HPDE6-E6E7 (cell line): ENCODE measurements around the gene FITM2.

Experiments
- DNase-seq: peaks from one replicate; pipeline ENCODE4 v3.0.0; 2011; ENCODE audit warnings: missing footprints; ENCODE audit errors: extremely low spot score

FITM2 gene

DNA sequence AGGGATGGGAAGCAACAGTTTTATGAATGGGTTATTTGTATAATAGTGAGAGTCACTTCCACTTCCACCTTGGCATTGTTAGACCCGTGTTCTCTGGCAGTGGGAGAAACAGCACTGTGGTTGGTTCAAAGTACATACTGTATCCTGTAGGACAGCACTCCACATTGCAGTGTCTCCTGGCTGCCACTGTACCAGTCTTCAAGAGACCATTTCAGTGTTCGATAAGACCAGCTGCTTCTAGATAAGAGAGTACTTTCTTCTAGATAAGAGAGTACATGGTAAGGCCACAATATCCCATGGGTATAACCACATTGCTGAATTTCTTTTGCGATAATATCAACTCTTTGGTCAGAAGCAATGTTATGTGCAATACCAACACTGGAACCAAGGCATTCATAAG lies 28.8 kb downstream of the FITM2 start:
- no peak for DNase-seq

DNA sequence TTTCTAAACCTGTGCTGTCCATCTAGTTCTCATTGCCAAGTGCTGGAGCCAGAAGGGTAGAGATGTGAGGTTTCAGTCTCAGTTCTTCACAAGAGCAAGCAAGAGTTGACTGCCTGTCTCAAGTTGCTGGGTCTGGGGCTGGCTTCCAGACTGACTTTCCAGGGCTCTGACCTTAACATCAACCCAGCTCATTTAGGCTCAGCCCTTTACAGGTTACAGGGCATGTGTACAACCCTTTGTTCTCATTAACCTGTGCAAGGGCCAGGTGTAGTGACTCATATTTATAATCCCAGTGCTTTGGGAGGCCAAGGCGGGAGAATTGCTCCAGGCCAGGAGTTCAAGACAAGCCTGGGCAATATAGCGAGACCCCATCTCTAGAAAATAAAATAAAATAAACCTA lies 30.6 kb downstream of the FITM2 start:
- no peak for DNase-seq

DNA sequence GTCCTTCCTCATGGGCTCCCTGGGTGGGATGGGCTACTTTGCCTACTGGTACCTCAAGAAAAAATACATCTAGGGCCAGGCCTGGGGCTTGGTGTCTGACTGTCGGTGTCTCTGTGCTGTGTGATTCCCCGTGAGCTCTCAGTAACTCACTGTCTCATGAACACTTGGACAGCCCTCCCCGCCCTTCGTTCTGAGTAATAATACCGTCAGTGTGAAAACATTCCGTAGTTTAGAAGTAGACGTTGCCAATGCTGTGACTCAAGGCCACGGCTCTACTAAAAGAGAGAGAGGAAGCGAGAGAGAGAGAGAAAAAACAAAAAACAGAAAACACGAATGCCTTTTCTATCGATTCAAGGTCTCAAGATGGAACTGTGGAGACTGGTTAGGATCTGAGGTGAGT lies 31.8 kb downstream of the FITM2 start:
- peak; percentile 97 for DNase-seq

DNA sequence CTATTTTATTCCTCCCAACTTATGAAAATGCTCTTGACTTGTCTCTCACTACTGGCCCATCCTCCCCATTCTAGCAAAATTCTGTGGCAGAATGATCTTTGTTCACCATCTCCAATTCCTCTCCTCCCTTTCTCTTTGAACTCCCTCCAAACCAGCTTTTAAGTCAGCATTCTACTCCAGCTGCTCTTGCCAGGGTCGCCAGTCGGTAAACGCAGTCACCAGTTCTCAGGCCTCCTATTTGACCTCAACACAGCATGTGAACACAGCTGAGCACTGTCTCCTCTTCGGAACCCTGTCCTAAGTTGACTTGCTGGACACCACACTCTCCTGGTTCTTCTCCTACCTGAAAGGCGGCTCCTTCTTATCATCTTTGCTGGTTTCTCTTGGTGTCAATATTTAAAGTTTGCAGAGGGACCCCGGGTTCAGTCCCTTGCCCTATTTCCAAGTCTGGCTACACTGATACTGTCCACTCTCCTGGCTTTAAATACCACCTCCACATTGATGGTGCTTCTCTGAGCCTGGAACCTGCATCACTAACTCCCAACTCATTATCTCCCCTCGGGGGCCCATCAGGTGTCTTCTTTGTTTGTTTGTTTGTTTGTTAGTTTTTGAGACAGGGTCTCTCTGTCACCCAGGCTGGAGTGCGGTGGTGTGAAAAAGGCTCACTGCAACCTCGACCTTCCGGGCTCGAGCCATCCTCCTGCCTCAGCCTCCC lies 36.5 kb downstream of the FITM2 start:
- DNase-seq: no peak

DNA sequence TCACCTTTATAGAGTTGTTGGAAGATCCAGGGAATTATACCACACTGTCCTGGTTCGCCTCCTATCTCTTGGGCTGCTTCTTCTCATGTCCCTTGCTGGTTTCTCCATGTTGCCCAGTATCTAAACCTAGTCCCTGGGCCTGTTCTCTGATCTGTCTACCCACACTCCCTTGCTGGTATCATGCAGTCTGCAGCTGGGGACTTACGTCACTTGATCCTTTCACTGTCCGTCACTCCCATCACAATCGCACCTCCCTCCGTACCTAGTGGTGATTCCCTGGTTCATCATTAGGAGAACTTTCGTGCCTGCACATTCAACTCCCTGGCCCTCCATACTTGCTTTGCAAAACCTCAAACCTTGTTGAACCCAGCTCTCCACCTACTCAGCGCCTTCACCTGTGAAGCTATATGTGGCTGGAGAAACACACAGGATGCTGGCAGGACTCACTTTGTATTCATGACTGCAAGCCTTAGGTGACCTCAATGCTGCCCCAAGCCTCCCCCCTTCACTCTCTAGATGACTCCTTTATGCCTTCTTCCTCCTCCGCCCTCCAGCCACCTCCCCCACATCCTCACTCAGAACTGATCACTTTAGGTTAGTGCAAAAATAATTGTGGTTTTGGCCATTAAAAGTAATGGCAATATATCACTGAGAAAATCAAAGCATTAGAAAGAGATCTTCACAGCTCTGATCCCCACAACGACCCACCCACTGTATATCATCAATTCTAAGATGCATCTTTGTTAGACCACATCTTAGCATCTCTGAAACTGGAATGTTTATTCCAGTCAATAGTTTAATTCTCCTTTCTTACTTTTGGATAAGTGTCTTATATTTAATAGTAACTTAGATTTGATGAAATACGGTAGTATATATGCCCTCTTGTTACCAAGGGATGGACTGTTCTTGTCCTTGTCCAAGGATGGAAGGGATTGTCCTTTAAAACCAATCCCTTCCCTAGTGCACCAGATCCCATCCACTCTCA lies 37.5 kb downstream of the FITM2 start:
- DNase-seq: no peak

DNA sequence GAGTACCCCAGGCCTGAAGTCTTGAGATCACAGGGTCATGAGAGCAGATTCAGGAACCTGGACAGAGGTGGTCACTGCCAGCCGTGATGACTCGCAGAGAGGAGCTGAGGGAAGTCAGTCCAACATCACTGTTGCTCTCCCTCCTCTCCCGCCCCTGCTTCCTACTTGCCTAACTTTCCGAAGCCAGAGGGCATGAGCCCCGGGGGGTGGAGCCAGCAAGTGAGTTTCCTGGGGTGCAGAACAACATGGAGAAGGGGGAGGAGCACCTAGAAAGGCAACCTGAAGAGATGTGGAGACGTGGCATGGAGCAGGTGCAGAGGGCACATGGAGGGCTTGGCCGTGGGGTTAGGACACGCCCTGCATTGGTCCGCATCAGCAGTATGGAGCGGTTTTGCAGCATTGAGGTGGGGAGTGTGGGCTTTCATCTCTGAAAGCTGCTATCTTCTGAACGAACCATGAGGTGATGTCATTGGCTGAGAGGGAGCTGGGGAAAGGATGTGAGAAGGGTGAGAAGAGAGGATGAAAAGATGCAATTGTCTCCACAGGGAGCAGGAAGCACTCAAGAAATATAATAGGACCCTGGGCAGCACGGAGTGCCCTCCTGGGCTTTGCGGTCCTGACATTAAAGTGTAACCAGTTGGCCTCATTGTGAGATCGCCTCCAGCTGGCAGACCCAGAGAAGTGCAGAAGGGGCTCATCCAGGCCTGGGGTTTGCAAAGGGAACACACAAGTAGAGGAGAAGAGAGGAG lies 38.9 kb downstream of the FITM2 start:
- DNase-seq: no peak

DNA sequence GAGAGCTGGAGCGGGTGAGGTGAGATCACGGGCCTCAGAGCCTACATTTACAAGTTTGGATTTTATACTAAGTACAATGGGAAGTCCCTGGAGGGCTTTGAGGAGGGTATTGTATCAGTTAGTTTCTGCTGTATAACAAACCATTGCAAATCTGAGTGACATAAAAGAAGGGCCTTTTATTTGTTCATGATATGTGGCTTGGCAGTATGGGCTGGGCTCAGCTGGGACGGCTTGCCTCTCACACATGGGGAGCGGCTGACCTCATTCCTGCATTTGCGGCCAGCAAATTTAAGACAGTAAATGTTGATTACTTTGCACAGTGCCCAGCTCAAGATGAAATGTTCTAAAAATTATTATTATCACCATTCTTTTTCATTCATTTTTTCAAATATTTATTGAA lies 42.2 kb downstream of the FITM2 start:
- DNase-seq: no peak

DNA sequence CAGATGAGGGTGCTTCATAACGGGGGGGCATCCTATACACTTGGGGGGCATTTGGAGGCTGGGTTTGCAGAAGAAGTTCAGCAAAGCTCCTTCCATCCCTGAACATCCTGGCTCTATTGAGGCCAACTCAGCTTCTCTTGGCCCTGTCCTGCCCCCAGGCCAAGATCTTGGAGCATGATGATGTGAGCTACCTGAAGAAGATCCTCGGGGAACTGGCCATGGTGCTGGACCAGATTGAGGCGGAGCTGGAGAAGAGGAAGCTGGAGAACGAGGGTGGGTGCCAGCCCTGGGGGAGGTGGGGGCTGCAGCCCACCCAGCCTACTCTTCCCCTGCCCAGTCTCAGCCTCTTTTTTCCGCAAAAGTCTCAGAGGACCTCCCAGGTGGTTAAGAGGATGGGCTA lies 46.7 kb downstream of the FITM2 start:
- DNase-seq: no peak

DNA sequence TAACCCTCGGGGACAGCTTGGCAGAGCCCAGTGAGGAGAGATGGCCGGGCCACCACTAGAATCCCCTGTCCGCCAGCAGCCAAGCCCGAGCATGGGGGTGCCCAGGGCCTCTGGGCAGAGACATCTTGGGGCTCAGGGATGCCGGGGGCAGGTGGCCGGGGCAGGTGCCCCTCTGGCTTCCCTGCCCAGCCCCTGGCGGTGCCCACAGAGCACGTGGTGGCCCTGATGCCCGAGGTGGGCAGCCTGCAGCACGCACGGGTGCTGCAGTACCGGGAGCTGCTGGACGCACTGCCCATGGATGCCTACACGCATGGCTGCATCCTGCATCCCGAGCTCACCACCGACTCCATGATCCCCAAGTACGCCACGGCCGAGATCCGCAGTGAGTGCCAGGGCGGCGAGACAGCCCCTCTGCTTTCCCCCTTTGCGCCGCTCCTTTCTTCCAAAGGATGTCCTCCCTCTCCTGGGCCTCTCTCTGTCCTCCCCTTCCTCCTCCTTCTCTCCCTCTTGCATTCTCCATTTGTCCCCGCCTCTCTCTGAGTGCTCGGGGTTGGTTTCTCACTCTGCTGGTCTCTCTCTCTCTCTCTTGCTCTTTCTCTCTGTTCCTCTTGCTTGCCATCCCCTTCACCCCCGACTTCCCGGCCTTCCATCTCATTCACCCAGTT lies 52.6 kb downstream of the FITM2 start:
- DNase-seq: no peak

DNA sequence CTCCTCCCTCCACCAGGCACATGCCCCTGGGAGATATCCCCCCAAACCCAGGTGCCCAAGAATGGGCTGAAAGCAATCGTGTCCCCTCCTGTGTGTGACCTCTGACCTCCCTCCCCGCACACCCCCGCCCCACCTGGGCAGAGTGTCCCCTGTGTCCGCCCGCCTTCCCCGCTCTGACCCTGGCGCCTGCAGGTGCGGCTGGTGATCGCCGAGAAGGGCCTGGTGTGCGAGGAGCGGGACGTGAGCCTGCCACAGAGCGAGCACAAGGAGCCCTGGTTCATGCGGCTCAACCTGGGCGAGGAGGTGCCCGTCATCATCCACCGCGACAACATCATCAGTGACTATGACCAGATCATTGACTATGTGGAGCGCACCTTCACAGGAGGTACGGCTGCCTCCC lies 54.0 kb downstream of the FITM2 start:
- no peak for DNase-seq

DNA sequence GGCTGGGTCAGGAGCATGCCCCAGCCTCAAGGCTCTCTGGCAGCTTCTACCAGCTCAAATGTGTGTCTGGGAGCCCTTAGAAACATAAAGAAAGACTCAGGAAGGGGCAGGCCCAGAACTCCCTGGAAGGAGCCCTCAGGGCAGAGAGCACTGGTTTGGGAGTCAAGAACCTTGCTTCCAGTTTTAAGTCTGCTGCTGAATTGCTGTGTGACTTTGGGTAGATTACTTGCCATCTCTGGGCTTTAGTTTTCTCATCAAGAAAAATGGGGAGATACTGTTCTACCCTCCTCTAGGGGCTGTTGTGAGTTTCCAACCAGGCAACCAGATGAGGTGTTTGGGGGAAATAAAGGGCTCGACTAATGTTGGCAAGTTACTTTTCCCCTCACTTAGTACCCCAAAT lies 55.1 kb downstream of the FITM2 start:
- no peak for DNase-seq

DNA sequence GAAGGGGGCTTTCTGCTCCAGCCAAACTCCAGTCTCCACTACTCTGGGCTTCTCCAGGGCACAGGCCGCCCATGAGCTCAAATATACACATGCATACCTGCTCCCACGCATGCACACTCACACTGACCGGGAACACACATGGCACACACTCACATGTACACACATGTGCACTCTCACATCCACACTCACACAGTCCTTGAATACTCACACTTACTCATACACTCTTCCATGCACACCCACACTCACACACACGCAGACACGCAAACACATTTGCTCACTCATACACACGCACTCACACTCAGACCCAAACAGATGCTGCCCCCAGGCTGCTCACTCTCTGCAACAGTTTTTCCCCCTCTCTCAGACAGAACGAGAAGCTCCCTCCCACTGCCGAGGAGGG lies 56.9 kb downstream of the FITM2 start:
- DNase-seq: no peak

DNA sequence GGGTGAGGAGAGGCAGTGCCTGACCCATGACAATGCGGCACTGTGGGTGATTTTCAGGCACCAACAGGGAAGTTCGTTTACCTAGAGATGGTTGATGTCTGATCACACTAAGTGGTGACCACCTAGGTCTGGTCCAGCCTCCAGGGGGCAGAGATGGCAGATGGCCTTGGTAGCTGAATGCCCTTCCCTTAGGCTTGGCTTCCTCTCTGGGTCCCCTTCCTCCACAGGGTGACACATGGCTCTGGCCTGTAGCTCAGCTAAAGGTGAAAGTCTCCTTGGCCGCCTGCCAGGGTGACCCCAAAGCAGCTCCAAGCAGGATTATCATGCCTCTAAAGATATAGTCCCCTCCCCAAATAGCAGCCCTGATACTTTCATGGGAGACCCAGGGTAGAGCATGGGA lies 57.5 kb downstream of the FITM2 start:
- DNase-seq: no peak
